ENCODE measurements around the gene TMEM17. TPM values are rescaled to one million over a fixed set of nuclear protein-coding genes. Genes with fewer than 3 reads are reported as not detected.
A peak's percentile ranks its signal among the peaks of the same experiment; 100 is the strongest.

Gene TMEM17
- total and polyA plus RNA-seq, 9 of the 15 experiments (the other 6 are each of a cell fraction or from before 2014, with no cell fraction given) = 0.58 to 2.2 (median 1.2) TPM

- TF ChIP-seq KAT2B (IDR thresholded peaks at IDR 0.05; ENCODE audit: low read depth, low read length) (no peak), BCOR (IDR thresholded peaks at IDR 0.05) (no peak), ZNF347 (CRISPR knock-in tag; IDR thresholded peaks at IDR 0.05; ENCODE audit: low read depth) (no peak), GMEB1 (CRISPR knock-in tag; IDR thresholded peaks at IDR 0.05) (no peak), ZNF316 (IDR thresholded peaks at IDR 0.05) (no peak), HMG20B (CRISPR knock-in tag; IDR thresholded peaks at IDR 0.05) (no peak), ZHX1 (conservative IDR thresholded peaks at IDR 0.05; ENCODE audit: low read length) (no peak), RBM34 (IDR thresholded peaks at IDR 0.05; ENCODE audit: borderline replicate concordance, insufficient read depth, low read length) (no peak), NFRKB (IDR thresholded peaks at IDR 0.05; ENCODE audit: low read depth) (no peak), OTX1 (CRISPR knock-in tag; IDR thresholded peaks at IDR 0.05) (no peak), ARID2 (IDR thresholded peaks at IDR 0.05) (peak; percentile 91), ZBTB26 (CRISPR knock-in tag; IDR thresholded peaks at IDR 0.05) (no peak), PHTF2 (CRISPR knock-in tag; IDR thresholded peaks at IDR 0.05) (no peak), ZNF398 (CRISPR knock-in tag; IDR thresholded peaks at IDR 0.05) (no peak), CEBPB (tag; IDR thresholded peaks at IDR 0.05) (no peak), TARDBP (IDR thresholded peaks at IDR 0.05) (no peak), MECOM (CRISPR knock-in tag; IDR thresholded peaks at IDR 0.05) (no peak), HIVEP1 (CRISPR knock-in tag; IDR thresholded peaks at IDR 0.05) (no peak), ATF6 (CRISPR knock-in tag; IDR thresholded peaks at IDR 0.05) (no peak), ETV5 (CRISPR knock-in tag; IDR thresholded peaks at IDR 0.05; ENCODE audit: low read depth) (0 out of 2 replicates have a peak, but pooled peaks have one; percentile 31)
Observed at GRCh38 chr2:62456721-62457539, 49.1 kb downstream of the TMEM17 start (continued).
